Endothelial cell of umbilical vein (primary cell): Measurements from ENCODE around the gene MTA1. TPM values are rescaled to one million over a fixed set of nuclear protein-coding genes. Genes with fewer than 3 reads are reported as not detected.

Experiments used
- BruUV-seq: library from RNA; stranded (reverse); fragments of 400-500 nt; replicated peaks from 2 replicates; lab custom pipeline; 2021; lab: Mats Ljungman, UMichigan
- CTCF ChIA-PET: fragments of 300-600, 350-600 bp; sonication (Branson Sonifier 250); formaldehyde crosslinking; loops from one replicate; lab custom pipeline; 2021; ENCODE audit warnings: antibody characterized with exemption, inconsistent platforms; lab: Charles Lee
- POLR2A ChIA-PET: fragments of 300-600, 350-600 bp; sonication (Branson Sonifier 250); formaldehyde crosslinking; loops from one replicate; lab custom pipeline; 2021; ENCODE audit warnings: antibody characterized with exemption, inconsistent platforms; lab: Charles Lee
- DNase-seq: peaks from one replicate; pipeline ENCODE4 v3.0.0-alpha.2; 2011; ENCODE audit warnings: low read depth, low spot score
- FAIRE-seq: peaks from 2 replicates; lab custom pipeline; 2011; peaks lifted over from hg19 to GRCh38; lab: Jason Lieb, UNC
- H2AFZ ChIP-seq: 2 replicates; pipeline ENCODE4 v1.6.0; 2012; ENCODE audit warnings: low read depth, low read length, control low read depth, inconsistent platforms
- H3K27ac ChIP-seq: 2 replicates; pipeline ENCODE4 v1.5.1; 2011; ENCODE audit warnings: low read depth, mild to moderate bottlenecking, control low read depth, low read length, moderate library complexity; ENCODE audit not compliant: insufficient read depth
- H3K27me3 ChIP-seq, 2 experiments: 2 replicates each; pipeline versions ENCODE4 v1.6.0 to v1.6.1; 2011; ENCODE audit warnings: low read length in 2 of 2, mixed read lengths in 1 of 2; ENCODE audit not compliant: control insufficient read depth in 2 of 2, insufficient read depth in 2 of 2
- H3K36me3 ChIP-seq, 2 experiments: 2 replicates in 1 of 2; 3 replicates in 1 of 2; pipeline ENCODE4 v1.5.1; 2011; ENCODE audit warnings: low read length in 2 of 2, mild to moderate bottlenecking in 1 of 2, moderate library complexity in 1 of 2; ENCODE audit not compliant: control insufficient read depth in 2 of 2, insufficient read depth in 2 of 2; ENCODE audit errors: extremely low read depth in 1 of 2
- H3K4me1 ChIP-seq: 3 replicates; pipeline ENCODE4 v1.5.1; 2011; ENCODE audit warnings: mild to moderate bottlenecking, low read length; ENCODE audit not compliant: control insufficient read depth, insufficient read depth; ENCODE audit errors: extremely low read depth
- H3K4me2 ChIP-seq: 2 replicates; pipeline ENCODE4 v1.6.1; 2011; ENCODE audit warnings: low read length, control low read depth, mixed read lengths; ENCODE audit not compliant: insufficient read depth
- H3K4me3 ChIP-seq, 3 experiments: fragments of 200-600 bp in 1 of 3; sonication (generic), shearing (Covaris generic) in 1 of 3; replicated peaks in 1 of 3; 2 replicates each; pipeline ENCODE4 v1.5.1; 2011 to 2016; ENCODE audit warnings: control low read depth in 3 of 3, low read length in 3 of 3, mild to moderate bottlenecking in 2 of 3, inconsistent platforms in 1 of 3, low read depth in 1 of 3, moderate library complexity in 1 of 3; ENCODE audit not compliant: insufficient read depth in 1 of 3
- H3K79me2 ChIP-seq: 2 replicates; pipeline ENCODE4 v1.6.0; 2012; ENCODE audit warnings: low read length, inconsistent platforms; ENCODE audit not compliant: control insufficient read depth, insufficient read depth
- H3K9ac ChIP-seq: replicated peaks from 2 replicates; pipeline ENCODE3; 2011; ENCODE audit warnings: low read length, control low read depth; ENCODE audit not compliant: insufficient read depth; ENCODE audit errors: extremely low read depth
- H3K9me1 ChIP-seq: replicated peaks from 3 replicates; pipeline ENCODE4 v1.6.0; 2011; ENCODE audit warnings: mild to moderate bottlenecking, low read length; ENCODE audit not compliant: control insufficient read depth, insufficient read depth; ENCODE audit errors: extremely low read depth
- H3K9me3 ChIP-seq: replicated peaks from 2 replicates; pipeline ENCODE4 v1.5.1; 2012; ENCODE audit warnings: low read length, inconsistent platforms; ENCODE audit not compliant: control insufficient read depth, insufficient read depth
- H4K20me1 ChIP-seq: replicated peaks from 2 replicates; pipeline ENCODE3; 2011; ENCODE audit warnings: mild to moderate bottlenecking, low read length; ENCODE audit not compliant: control insufficient read depth, insufficient read depth; ENCODE audit errors: extremely low read depth
- EZH2 ChIP-seq: IDR thresholded peaks from 2 replicates; pipeline ENCODE4 v1.6.1; 2012; ENCODE audit warnings: borderline replicate concordance, low read depth, mild to moderate bottlenecking, moderate library complexity, low read length, inconsistent platforms; ENCODE audit not compliant: severe bottlenecking
- FOS ChIP-seq: IDR thresholded peaks from 2 replicates; pipeline ENCODE4 v1.6.1; 2011; ENCODE audit warnings: mild to moderate bottlenecking, low read length, moderate library complexity, borderline replicate concordance; ENCODE audit not compliant: insufficient read depth
- GATA2 ChIP-seq: IDR thresholded peaks from 2 replicates; pipeline ENCODE4 v1.7.0; 2011; ENCODE audit warnings: low read depth, mild to moderate bottlenecking, moderate library complexity, mixed read lengths, low read length; ENCODE audit not compliant: insufficient read length, insufficient read depth
- JUN ChIP-seq: IDR thresholded peaks from 2 replicates; pipeline ENCODE4 v1.6.1; 2011; ENCODE audit warnings: borderline replicate concordance, low read depth; ENCODE audit not compliant: insufficient read length, insufficient read depth
- MYC ChIP-seq: IDR thresholded peaks from one replicate; pipeline ENCODE4 v1.6.1; 2011; ENCODE audit warnings: mild to moderate bottlenecking, low read depth, low read length
- POLR2A ChIP-seq: IDR thresholded peaks from 2 replicates; pipeline ENCODE4 v1.6.1; 2012; ENCODE audit warnings: low read depth, mild to moderate bottlenecking, control low read depth, low read length
- dilution Hi-C: fragments of 300-500 bp; cut with MboI; formaldehyde crosslinking; loops from one replicate; pipeline ENCODE4 v1.15.0; 2019; ENCODE audit warnings: low sequenced_read_pairs; ENCODE audit not compliant: extremely low pct_ligation_motif_present
- intact Hi-C: fragments of 100-400 bp; cut with micrococcal nuclease; formaldehyde crosslinking; loops from one replicate; pipeline ENCODE4 v1.10.0; 2022
- polyA plus RNA-seq, 4 experiments: library from polyadenylated mRNA; depleted of rRNA in 3 of 4; stranded (reverse) in 3 of 4; unstranded in 1 of 4; fragments of >200 nt; gene quantifications; 2 replicates each; pipeline versions ENCODE4 v1.2.1 to v1.2.3, GENCODE V29; 2011 to 2012; ENCODE audit warnings: missing spikeins in 1 of 4
- total RNA-seq: library from RNA; stranded (reverse); gene quantifications from 2 replicates; pipeline ENCODE4 v1.2.3, GENCODE V29; 2021
- TF ChIP-seq, protein P1 (sequence below): IDR thresholded peaks from 2 replicates; pipeline ENCODE4 v1.6.1; 2011; ENCODE audit not compliant: insufficient read depth, insufficient read length

Gene MTA1
- total and polyA plus RNA-seq, 2 donors (not counting 3 experiments of a cell fraction or from before 2014, with no cell fraction given): 85.2 to 167 TPM

DNA sequence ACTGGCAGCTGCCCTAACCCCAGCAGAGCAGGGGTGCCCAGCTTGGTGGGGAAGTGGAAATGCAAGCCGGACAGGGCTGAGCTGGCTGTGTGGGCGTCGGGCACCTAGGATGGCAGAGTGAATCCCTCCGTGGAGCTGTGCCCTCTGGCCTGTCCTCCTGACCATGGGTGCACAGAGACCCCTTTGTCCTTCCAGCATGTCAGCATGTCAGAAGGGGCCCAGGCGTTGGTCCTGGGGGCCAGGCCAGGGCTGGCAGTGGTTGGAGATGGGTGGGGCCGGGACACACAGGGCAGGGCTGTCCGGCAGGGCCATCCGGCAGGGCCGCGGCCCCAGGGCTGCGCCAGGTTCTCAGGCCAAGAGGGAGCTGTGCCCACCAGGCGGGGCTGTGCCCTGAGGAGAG lies 30.1 kb upstream of the MTA1 start:
- Histone ChIP-seq H3K4me1 (no peaks in the 10 kb centered on the region), H3K9me1 (no peaks in the 10 kb centered on the region), H2AFZ (no peak overlapping the region), H3K27me3 (no peaks in the 10 kb centered on the region), H3K4me2 (no peak overlapping the region), H3K9ac (no peak overlapping the region), H3K36me3 (peaks cover 0 to 2% of the 10 kb centered on the region in 2 experiments), H3K4me3 (no peak overlapping the region), H4K20me1 (no peaks in the 10 kb centered on the region), H3K9me3 (no peaks in the 10 kb centered on the region), H3K79me2 (no peaks in the 10 kb centered on the region), H3K27ac (no peak overlapping the region)
- BruUV-seq: no TSS peak
- FAIRE-seq: no peak
- dilution Hi-C loops (no loop called here), intact Hi-C loops (no loop called here)
- CTCF ChIA-PET: interaction anchor here (1.0 to 1.2 kb wide), 2 partner anchors 59 to 101 kb away, joined by 3 to 7 read pairs; no protein-coding TSS in a partner anchor
- POLR2A ChIA-PET: no interaction called here
- no peak for DNase-seq
- TF ChIP-seq MYC (no peak), JUN (no peak), GATA2 (no peak), EZH2 (no peak), POLR2A (no peak), FOS (no peak)
- TF ChIP-seq, protein P1, sequence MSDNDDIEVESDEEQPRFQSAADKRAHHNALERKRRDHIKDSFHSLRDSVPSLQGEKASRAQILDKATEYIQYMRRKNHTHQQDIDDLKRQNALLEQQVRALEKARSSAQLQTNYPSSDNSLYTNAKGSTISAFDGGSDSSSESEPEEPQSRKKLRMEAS: no peak
